MM.1S (cell line): ENCODE results near the gene SPTY2D1.

Experiments used
- DNase-seq: peaks from one replicate; pipeline ENCODE4 v3.0.0-alpha.2; 2015
- H2AFZ ChIP-seq: fragments of 300-600 bp; sonication (generic); 2 replicates; pipeline ENCODE4 v1.6.0; 2016; ENCODE audit warnings: antibody characterized with exemption, low read length
- H3F3A ChIP-seq: fragments of 300-600 bp; sonication (generic); 2 replicates; pipeline ENCODE4 v1.6.1; 2016; ENCODE audit warnings: mild to moderate bottlenecking, antibody characterized with exemption, low read length, moderate library complexity, mixed read lengths; ENCODE audit not compliant: insufficient read depth
- H3K27ac ChIP-seq: fragments of 300-600 bp; sonication (generic); 2 replicates; pipeline ENCODE4 v1.5.1; 2016; ENCODE audit warnings: mild to moderate bottlenecking, low read length
- H3K27me3 ChIP-seq: fragments of 300-600 bp; sonication (generic); replicated peaks from 2 replicates; pipeline ENCODE4 v1.6.0; 2016; ENCODE audit warnings: low read length; ENCODE audit not compliant: insufficient read depth
- H3K36me3 ChIP-seq: fragments of 300-600 bp; sonication (generic); replicated peaks from 2 replicates; pipeline ENCODE4 v1.6.1; 2016; ENCODE audit warnings: mild to moderate bottlenecking, low read length, mixed read lengths; ENCODE audit not compliant: insufficient read depth
- H3K4me1 ChIP-seq: fragments of 300-600 bp; sonication (generic); 2 replicates; pipeline ENCODE4 v1.6.1; 2016; ENCODE audit warnings: low read length, mixed read lengths
- H3K4me2 ChIP-seq: fragments of 300-600 bp; sonication (generic); 2 replicates; pipeline ENCODE4 v1.6.0; 2016; ENCODE audit warnings: low read depth, low read length
- H3K4me3 ChIP-seq: fragments of 300-600 bp; sonication (generic); 2 replicates; pipeline ENCODE4 v1.5.1; 2016; ENCODE audit warnings: low read length, mixed read lengths
- H3K79me2 ChIP-seq: fragments of 300-600 bp; sonication (generic); 2 replicates; pipeline ENCODE4 v1.6.1; 2016; ENCODE audit warnings: mixed run types, low read length, mixed read lengths
- H3K9ac ChIP-seq: fragments of 300-600 bp; sonication (generic); 2 replicates; pipeline ENCODE4 v1.6.1; 2016; ENCODE audit warnings: low read length, mixed read lengths
- H3K9me2 ChIP-seq: fragments of 300-600 bp; sonication (generic); replicated peaks from 2 replicates; pipeline ENCODE4 v1.6.1; 2016; ENCODE audit warnings: mild to moderate bottlenecking, low read length, mixed read lengths; ENCODE audit not compliant: insufficient read depth
- H3K9me3 ChIP-seq: fragments of 300-600 bp; sonication (generic); replicated peaks from 2 replicates; pipeline ENCODE4 v1.6.1; 2016; ENCODE audit warnings: mild to moderate bottlenecking, low read length, mixed read lengths; ENCODE audit not compliant: insufficient read depth
- H4K20me1 ChIP-seq: fragments of 300-600 bp; sonication (generic); 2 replicates; pipeline ENCODE4 v1.6.1; 2016; ENCODE audit warnings: mild to moderate bottlenecking, low read length, moderate library complexity, mixed read lengths; ENCODE audit not compliant: insufficient read depth
- EZH2 ChIP-seq: fragments of 300-600 bp; sonication (generic); optimal IDR thresholded peaks from 2 replicates; pipeline ENCODE3; 2017; ENCODE audit warnings: low read depth, mild to moderate bottlenecking, antibody characterized with exemption, low read length, mixed read lengths
- EZH2phosphoT487 ChIP-seq: fragments of 300-600 bp; sonication (generic); IDR thresholded peaks from 2 replicates; pipeline ENCODE4 v1.6.1; 2018; ENCODE audit warnings: antibody characterized with exemption, low read length
- TF ChIP-seq, protein P1 (sequence below): fragments of 300-600 bp; sonication (generic); IDR thresholded peaks from 2 replicates; pipeline ENCODE4 v1.5.1; 2016; ENCODE audit warnings: antibody characterized with exemption, low read length, mixed read lengths

The SPTY2D1 gene

DNA sequence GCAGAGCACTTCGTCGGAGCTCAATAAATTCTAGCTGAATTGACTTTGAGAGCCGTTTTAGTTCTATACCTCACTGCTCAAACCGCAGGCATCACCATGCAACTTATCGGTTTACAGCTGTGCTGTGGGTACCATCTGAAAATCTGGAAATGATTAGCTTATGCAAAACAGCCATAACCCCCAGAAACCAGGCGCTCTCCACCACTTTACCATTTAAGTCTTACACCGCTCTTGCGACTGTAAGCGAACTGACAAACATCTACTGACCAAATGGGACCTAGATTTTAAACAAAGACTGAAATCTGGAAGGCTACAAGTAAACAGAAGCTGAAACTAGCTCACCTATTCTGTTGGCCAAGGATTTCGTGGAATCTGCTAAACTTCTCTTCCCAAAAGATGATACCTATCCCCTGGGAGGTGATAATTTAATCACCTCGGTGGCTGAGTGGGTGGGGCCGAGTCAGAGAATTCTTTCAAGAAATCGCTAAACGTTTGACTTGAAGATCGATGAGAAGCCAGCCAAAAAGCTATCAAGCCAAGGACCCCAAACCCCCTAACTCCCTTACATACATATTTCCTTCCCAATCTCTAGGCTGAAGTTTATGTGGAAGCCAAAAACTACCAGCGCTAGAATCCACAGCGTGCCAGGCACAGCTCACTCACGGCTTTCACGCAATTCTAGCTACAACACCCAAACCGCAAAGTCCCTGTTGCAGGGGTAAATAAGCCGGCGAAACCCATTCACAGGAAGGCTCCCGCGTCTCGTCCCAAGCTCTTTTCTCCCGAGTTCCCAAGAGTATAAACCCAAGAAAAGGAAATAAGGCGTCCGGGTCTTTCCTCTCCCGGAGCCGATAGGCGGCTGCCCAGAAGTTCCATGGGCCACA, 644 bp downstream of the SPTY2D1 start:
- Histone ChIP-seq H3K9me2 (no peaks in the 10 kb centered on the region), H3K27me3 (no peaks in the 10 kb centered on the region), H3K4me2 (peak overlapping the region; percentile 84), H3K9ac (peak overlapping the region; percentile 87), H3K9me3 (no peaks in the 10 kb centered on the region), H3K27ac (peak overlapping the region; percentile 88; the same call in 1 of the 2 replicates), H3F3A (peaks cover 21% of the 10 kb centered on the region), H3K36me3 (no peaks in the 10 kb centered on the region), H4K20me1 (no peaks in the 10 kb centered on the region), H3K4me3 (peak overlapping the region; percentile 99), H3K4me1 (peaks cover 8% of the 10 kb centered on the region), H2AFZ (peak overlapping the region; percentile 88), H3K79me2 (peaks cover 57% of the 10 kb centered on the region)
- DNase-seq: peak; percentile 77
- no peak for TF ChIP-seq EZH2phosphoT487
- TF ChIP-seq EZH2: no peak
- TF ChIP-seq, protein P1, sequence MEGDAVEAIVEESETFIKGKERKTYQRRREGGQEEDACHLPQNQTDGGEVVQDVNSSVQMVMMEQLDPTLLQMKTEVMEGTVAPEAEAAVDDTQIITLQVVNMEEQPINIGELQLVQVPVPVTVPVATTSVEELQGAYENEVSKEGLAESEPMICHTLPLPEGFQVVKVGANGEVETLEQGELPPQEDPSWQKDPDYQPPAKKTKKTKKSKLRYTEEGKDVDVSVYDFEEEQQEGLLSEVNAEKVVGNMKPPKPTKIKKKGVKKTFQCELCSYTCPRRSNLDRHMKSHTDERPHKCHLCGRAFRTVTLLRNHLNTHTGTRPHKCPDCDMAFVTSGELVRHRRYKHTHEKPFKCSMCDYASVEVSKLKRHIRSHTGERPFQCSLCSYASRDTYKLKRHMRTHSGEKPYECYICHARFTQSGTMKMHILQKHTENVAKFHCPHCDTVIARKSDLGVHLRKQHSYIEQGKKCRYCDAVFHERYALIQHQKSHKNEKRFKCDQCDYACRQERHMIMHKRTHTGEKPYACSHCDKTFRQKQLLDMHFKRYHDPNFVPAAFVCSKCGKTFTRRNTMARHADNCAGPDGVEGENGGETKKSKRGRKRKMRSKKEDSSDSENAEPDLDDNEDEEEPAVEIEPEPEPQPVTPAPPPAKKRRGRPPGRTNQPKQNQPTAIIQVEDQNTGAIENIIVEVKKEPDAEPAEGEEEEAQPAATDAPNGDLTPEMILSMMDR: no peak

DNA sequence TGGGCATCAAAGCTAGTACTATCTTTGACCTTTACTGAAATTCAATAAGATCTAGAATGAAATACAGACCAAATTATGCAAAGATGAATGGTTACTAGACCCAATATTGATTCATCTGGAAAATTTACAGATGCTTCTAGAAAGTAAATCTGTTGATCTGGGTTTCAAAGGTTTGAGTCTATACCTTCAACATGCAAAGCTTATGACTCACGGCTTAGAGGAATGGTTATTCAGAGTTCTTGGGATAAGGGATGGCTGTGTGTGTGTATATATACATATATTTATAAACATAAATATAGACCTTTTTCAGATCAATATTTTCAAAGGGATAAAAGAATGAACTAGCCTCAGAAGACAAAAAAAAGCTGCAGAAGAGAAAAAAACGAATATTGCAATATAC, 1.3 kb downstream of the SPTY2D1 start:
- Histone ChIP-seq H3K4me3 (peak overlapping the region; percentile 99; the same call in 1 of the 2 replicates), H4K20me1 (no peaks in the 10 kb centered on the region), H3K27me3 (no peaks in the 10 kb centered on the region), H2AFZ (no peak overlapping the region), H3F3A (peaks cover 21% of the 10 kb centered on the region), H3K4me2 (peak overlapping the region; percentile 84), H3K9me3 (no peaks in the 10 kb centered on the region), H3K79me2 (peaks cover 63% of the 10 kb centered on the region), H3K36me3 (no peaks in the 10 kb centered on the region), H3K27ac (peak overlapping the region; percentile 88; the same call in 1 of the 2 replicates), H3K4me1 (peaks cover 8% of the 10 kb centered on the region), H3K9me2 (no peaks in the 10 kb centered on the region), H3K9ac (no peak overlapping the region; the same call in 1 of the 2 replicates)
- no peak for TF ChIP-seq EZH2phosphoT487
- no peak for TF ChIP-seq EZH2
- no peak for DNase-seq

DNA sequence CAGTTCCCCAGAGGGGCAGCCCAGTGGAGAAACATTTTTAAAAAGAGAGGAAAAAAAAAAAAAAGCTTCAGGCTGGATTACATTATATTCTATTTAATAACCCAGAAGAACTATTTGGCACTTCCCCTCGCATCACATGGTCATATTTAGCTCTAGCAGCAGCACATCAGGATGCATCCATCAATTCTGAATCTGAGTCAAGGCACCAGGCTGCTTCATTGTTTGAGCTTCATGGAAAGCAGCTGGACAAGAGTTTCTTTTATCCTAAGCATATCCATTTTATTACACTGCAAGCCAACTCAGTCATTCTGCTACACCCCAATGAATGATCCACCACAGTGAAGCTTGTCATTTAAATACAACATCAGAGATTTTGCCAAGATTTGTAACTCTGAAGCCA, 10.0 kb downstream of the SPTY2D1 start:
- Histone ChIP-seq H3K9ac (no peak overlapping the region), H3K79me2 (peaks cover 97% of the 10 kb centered on the region), H3K4me3 (no peak overlapping the region), H3K36me3 (no peaks in the 10 kb centered on the region), H3F3A (no peaks in the 10 kb centered on the region), H3K27me3 (no peaks in the 10 kb centered on the region), H3K9me2 (no peaks in the 10 kb centered on the region), H3K9me3 (no peaks in the 10 kb centered on the region), H3K4me1 (no peaks in the 10 kb centered on the region), H4K20me1 (peaks cover 3% of the 10 kb centered on the region; the same call in 1 of the 2 replicates), H2AFZ (no peak overlapping the region), H3K27ac (no peak overlapping the region), H3K4me2 (no peak overlapping the region)
- no peak for TF ChIP-seq EZH2phosphoT487
- TF ChIP-seq, protein P1: no peak
- TF ChIP-seq EZH2: no peak
- DNase-seq: no peak

DNA sequence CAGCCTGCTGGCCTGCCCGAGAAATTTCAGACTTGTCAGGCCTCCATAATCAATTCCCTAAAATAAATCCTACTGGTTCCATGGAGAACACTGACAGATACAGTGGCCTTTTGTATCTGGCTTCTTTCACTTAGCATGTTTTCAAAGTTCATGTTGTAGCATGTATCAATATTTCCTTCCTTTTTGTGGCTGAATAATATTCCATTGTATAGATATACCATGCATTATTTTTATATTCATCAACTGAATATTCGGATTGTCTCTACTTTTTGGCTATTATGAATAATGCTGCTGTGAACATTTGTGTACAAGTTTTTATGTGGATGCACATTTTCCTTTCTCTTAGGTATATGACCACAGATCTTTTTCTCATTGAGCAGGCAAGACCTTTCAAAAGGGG, 10.4 kb downstream of the SPTY2D1 start:
- TF ChIP-seq, protein P1: no peak
- TF ChIP-seq EZH2phosphoT487 (no peak), EZH2 (no peak)
- no peaks in the 10 kb centered on the region for H3K9me2 ChIP-seq
- no peak for DNase-seq
- H3K4me2 ChIP-seq: no peak overlapping the region
- peaks cover 97% of the 10 kb centered on the region for H3K79me2 ChIP-seq
- 0 out of 2 replicates have a peak, but pooled peaks cover 2% of the 10 kb centered on the region for H3K4me1 ChIP-seq
- H3K36me3 ChIP-seq: no peaks in the 10 kb centered on the region
- H2AFZ ChIP-seq: no peak overlapping the region
- H3K27ac ChIP-seq: no peak overlapping the region
- no peak overlapping the region for H3K9ac ChIP-seq
- H3K4me3 ChIP-seq: no peak overlapping the region
- no peaks in the 10 kb centered on the region for H3K9me3 ChIP-seq
- H3F3A ChIP-seq: no peaks in the 10 kb centered on the region
- no peaks in the 10 kb centered on the region for H3K27me3 ChIP-seq
- peaks cover 6% of the 10 kb centered on the region for H4K20me1 ChIP-seq
